ENCODE results near the gene DCTN2. TPM values are rescaled to one million over a fixed set of nuclear protein-coding genes. Genes with fewer than 3 reads are reported as not detected.

DCTN2 gene
- total and polyA plus RNA-seq, 2 experiments from 2014 or later = 144 to 202 TPM

- no peaks in the 10 kb centered on the region for H4K20me1 ChIP-seq (ENCODE audit: insufficient read depth)
- 96 to 97% methylated on average over 4 of the region's 4 CpGs for WGBS, 2 experiments (ENCODE audit: low coverage in 1 of 2, low lambda C conversion rate in 2 of 2, missing lambda C conversion rate in 2 of 2)
- in situ Hi-C loops (cut with MboI) = no loop called here
These were observed 56.9 kb downstream of the DCTN2 start for GRCh38 chr12:57490126-57490525.

DNA sequence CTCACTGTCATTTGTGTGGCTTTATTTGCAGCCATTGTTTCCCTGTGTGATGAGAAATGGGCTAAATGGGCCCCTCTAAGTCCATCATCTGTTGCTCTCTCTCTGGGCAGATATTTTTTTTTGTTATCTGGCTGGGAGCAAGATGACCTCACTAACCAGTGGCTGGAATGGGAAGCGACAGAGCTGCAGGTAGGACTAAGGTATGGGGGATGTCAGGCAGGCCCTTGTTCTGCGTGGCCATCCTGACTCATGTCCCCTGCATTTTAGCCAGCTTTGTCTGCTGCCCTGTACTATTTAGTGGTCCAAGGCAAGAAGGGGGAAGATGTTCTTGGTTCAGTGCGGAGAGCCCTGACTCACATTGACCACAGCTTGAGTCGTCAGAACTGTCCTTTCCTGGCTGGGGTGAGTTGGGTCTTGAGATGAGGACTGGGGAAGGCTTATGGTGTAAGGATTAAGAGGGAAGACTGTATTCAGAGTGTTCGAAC, 57.8 kb downstream of the DCTN2 start:
- H3K79me2 ChIP-seq (ENCODE audit: insufficient read depth) = peaks cover 49% of the 10 kb centered on the region
- no peak overlapping the region for H2AFZ ChIP-seq
- peak overlapping the region; percentile 96 for H3K4me2 ChIP-seq (ENCODE audit: unreplicated experiment)
- TF ChIP-seq EZH2phosphoT487 (IDR thresholded peaks at IDR 0.05; ENCODE audit: insufficient read depth, low read depth) = no peak
- no peak for TF ChIP-seq EZH2 (IDR thresholded peaks at IDR 0.05; ENCODE audit: insufficient read depth, poor library complexity, severe bottlenecking)
- H3F3A ChIP-seq (ENCODE audit: insufficient read depth) = 0 out of 2 replicates have a peak, but pooled peaks cover 3% of the 10 kb centered on the region
- peak overlapping the region; percentile 89 for H3K9ac ChIP-seq
- H3K9me3 ChIP-seq (ENCODE audit: low read depth) = no peaks in the 10 kb centered on the region
- no peaks in the 10 kb centered on the region for H3K9me2 ChIP-seq (ENCODE audit: insufficient read depth)
- H3K27me3 ChIP-seq (replicated peaks; ENCODE audit: insufficient read depth) = no peaks in the 10 kb centered on the region
- DNase-seq = peak; percentile 62
- 55 to 60% methylated on average over 5 of the region's 5 CpGs for WGBS, 2 experiments (ENCODE audit: low coverage in 1 of 2, low lambda C conversion rate in 2 of 2, missing lambda C conversion rate in 2 of 2)
- H3K27ac ChIP-seq = 0 out of 2 replicates have a peak overlapping the region, but pooled peaks have one; percentile 48
- no peaks in the 10 kb centered on the region for H4K20me1 ChIP-seq (ENCODE audit: insufficient read depth)
- peaks cover 4% of the 10 kb centered on the region for H3K4me1 ChIP-seq (ENCODE audit: insufficient read depth)
- peaks cover 40% of the 10 kb centered on the region for H3K36me3 ChIP-seq (ENCODE audit: low read depth)
- in situ Hi-C loops (cut with MboI) = no loop called here
- H3K4me3 ChIP-seq = peak overlapping the region; percentile 97

More at GRCh38 chr12:57490126-57490525, 56.9 kb downstream of the DCTN2 start:
- Histone ChIP-seq H3K4me3 (no peak overlapping the region), H3K9ac (no peak overlapping the region), H3F3A (ENCODE audit: insufficient read depth) (0 out of 2 replicates have a peak, but pooled peaks cover 3% of the 10 kb centered on the region), H3K4me1 (ENCODE audit: insufficient read depth) (peaks cover 4% of the 10 kb centered on the region), H3K27me3 (replicated peaks; ENCODE audit: insufficient read depth) (no peaks in the 10 kb centered on the region), H3K9me3 (ENCODE audit: low read depth) (no peaks in the 10 kb centered on the region), H3K36me3 (ENCODE audit: low read depth) (peaks cover 40% of the 10 kb centered on the region), H3K79me2 (ENCODE audit: insufficient read depth) (peaks cover 49% of the 10 kb centered on the region), H3K27ac (no peak overlapping the region), H3K4me2 (ENCODE audit: unreplicated experiment) (no peak overlapping the region), H3K9me2 (ENCODE audit: insufficient read depth) (no peaks in the 10 kb centered on the region), H2AFZ (no peak overlapping the region)
- DNase-seq = no peak
- TF ChIP-seq EZH2 (IDR thresholded peaks at IDR 0.05; ENCODE audit: insufficient read depth, poor library complexity, severe bottlenecking) (no peak), EZH2phosphoT487 (IDR thresholded peaks at IDR 0.05; ENCODE audit: insufficient read depth, low read depth) (no peak)

- Histone ChIP-seq H3K4me3 (peak overlapping the region; percentile 97), H3K9me3 (ENCODE audit: low read depth) (no peaks in the 10 kb centered on the region), H3K9ac (peak overlapping the region; percentile 89), H3K9me2 (ENCODE audit: insufficient read depth) (no peaks in the 10 kb centered on the region), H2AFZ (peak overlapping the region; percentile 81), H3K4me2 (ENCODE audit: unreplicated experiment) (peak overlapping the region; percentile 96), H3K4me1 (ENCODE audit: insufficient read depth) (peaks cover 5% of the 10 kb centered on the region), H3F3A (ENCODE audit: insufficient read depth) (peaks cover 5% of the 10 kb centered on the region; the same call in 1 of the 2 replicates), H3K27ac (peak overlapping the region; percentile 48), H4K20me1 (ENCODE audit: insufficient read depth) (no peaks in the 10 kb centered on the region), H3K79me2 (ENCODE audit: insufficient read depth) (peaks cover 49% of the 10 kb centered on the region), H3K36me3 (ENCODE audit: low read depth) (peaks cover 36% of the 10 kb centered on the region), H3K27me3 (replicated peaks; ENCODE audit: insufficient read depth) (no peaks in the 10 kb centered on the region)
- in situ Hi-C loops (cut with MboI) = no loop called here
- 30 to 33% methylated on average over 10 to 11 of the region's 11 CpGs for WGBS, 2 experiments (ENCODE audit: low coverage in 1 of 2, low lambda C conversion rate in 2 of 2, missing lambda C conversion rate in 2 of 2)
- DNase-seq = peak; percentile 38
- TF ChIP-seq EZH2 (IDR thresholded peaks at IDR 0.05; ENCODE audit: insufficient read depth, poor library complexity, severe bottlenecking) (no peak), EZH2phosphoT487 (IDR thresholded peaks at IDR 0.05; ENCODE audit: insufficient read depth, low read depth) (no peak)
These were observed 58.4 kb downstream of the DCTN2 start for GRCh38 chr12:57488402-57489156.

GRCh38 chr12:57487597-57488401, 59.2 kb downstream of the DCTN2 start, which contains the start of gene MARS1:
Gene MARS1 (plus strand): TSS chr12:57488068. CDS start chr12:57488091, 23 bp downstream.
- Histone ChIP-seq H3K9ac (peak within 1 kb of the TSS; percentile 89), H3K4me1 (ENCODE audit: insufficient read depth) (peaks cover 11% of the 10 kb centered on the region), H3K9me2 (ENCODE audit: insufficient read depth) (no peaks in the 10 kb centered on the region), H3K36me3 (ENCODE audit: low read depth) (peaks cover 33% of the 10 kb centered on the region), H3K27me3 (replicated peaks; ENCODE audit: insufficient read depth) (no peaks in the 10 kb centered on the region), H3K27ac (peak within 1 kb of the TSS; percentile 48), H3K4me2 (ENCODE audit: unreplicated experiment) (peak within 1 kb of the TSS; percentile 96), H3K79me2 (ENCODE audit: insufficient read depth) (peaks cover 46% of the 10 kb centered on the region), H3K4me3 (peak within 1 kb of the TSS; percentile 97), H4K20me1 (ENCODE audit: insufficient read depth) (no peaks in the 10 kb centered on the region), H3F3A (ENCODE audit: insufficient read depth) (peaks cover 11% of the 10 kb centered on the region), H2AFZ (peak within 1 kb of the TSS; percentile 81), H3K9me3 (ENCODE audit: low read depth) (no peaks in the 10 kb centered on the region)
- in situ Hi-C loops (cut with MboI) = no loop called here
- TF ChIP-seq EZH2 (IDR thresholded peaks at IDR 0.05; ENCODE audit: insufficient read depth, poor library complexity, severe bottlenecking) (no peak), EZH2phosphoT487 (IDR thresholded peaks at IDR 0.05; ENCODE audit: insufficient read depth, low read depth) (no peak)
- 7% methylated on average over 38 to 46 of the region's 47 CpGs for WGBS, 2 experiments (ENCODE audit: low coverage in 1 of 2, low lambda C conversion rate in 2 of 2, missing lambda C conversion rate in 2 of 2)
- peak; percentile 99 for DNase-seq
